SH-SY5Y (cell line): ENCODE data around the gene HOXD8.

Experiments
- GATA2 ChIP-seq: IDR thresholded peaks from 2 replicates; pipeline ENCODE4 v1.6.1; 2011; ENCODE audit warnings: mild to moderate bottlenecking, low read depth, low read length
- GATA3 ChIP-seq: IDR thresholded peaks from 2 replicates; pipeline ENCODE4 v1.6.1; 2011; ENCODE audit warnings: low read depth, mild to moderate bottlenecking, low read length, moderate library complexity

GRCh38 chr2:176174382-176174823 is 44.9 kb downstream of the HOXD8 start:
- TF ChIP-seq GATA3, result no peak
- TF ChIP-seq GATA2, result no peak
